ENCODE data around the gene STAG2. TPM values are rescaled to one million over a fixed set of nuclear protein-coding genes. Genes with fewer than 3 reads are reported as not detected.
"Not testable (repeated sequence)": the region's sequence is repeated elsewhere in the genome, so short reads cannot be mapped to it uniquely, and the experiment has no call there.

STAG2 gene
- total and polyA plus RNA-seq, 2 donors (not counting 3 experiments of a cell fraction or from before 2014, with no cell fraction given): 12.7 to 55.9 TPM

- H3K9ac ChIP-seq (replicated peaks; ENCODE audit: extremely low read depth, insufficient read depth, low read length): no peak overlapping the region
- no peaks in the 10 kb centered on the region for H3K36me3 ChIP-seq (ENCODE audit: control insufficient read depth in 2 of 2, extremely low read depth in 1 of 2, insufficient read depth in 2 of 2, low read length in 2 of 2)
- intact Hi-C loops (cut with micrococcal nuclease): no loop called here
- BruUV-seq (replicated peaks): no TSS peak
- no peaks in the 10 kb centered on the region for H4K20me1 ChIP-seq (replicated peaks; ENCODE audit: control insufficient read depth, extremely low read depth, insufficient read depth, low read length)
- POLR2A ChIA-PET: no interaction called here
- H3K9me3 ChIP-seq (replicated peaks; ENCODE audit: control insufficient read depth, insufficient read depth, low read length): no peaks in the 10 kb centered on the region
- no peak overlapping the region for H3K4me3 ChIP-seq (replicated peaks in 1 of 3; ENCODE audit: insufficient read depth in 1 of 3, low read depth in 1 of 3, low read length in 3 of 3)
- dilution Hi-C loops (cut with MboI; ENCODE audit: extremely low pct_ligation_motif_present, low sequenced_read_pairs): no loop called here
- H3K79me2 ChIP-seq (ENCODE audit: control insufficient read depth, insufficient read depth, low read length): no peaks in the 10 kb centered on the region
- no peaks in the 10 kb centered on the region for H3K4me1 ChIP-seq (ENCODE audit: control insufficient read depth, extremely low read depth, insufficient read depth, low read length)
- DNase-seq (ENCODE audit: low read depth, low spot score): no peak
- H3K27me3 ChIP-seq (ENCODE audit: control insufficient read depth in 2 of 2, insufficient read depth in 2 of 2, low read length in 2 of 2): no peaks in the 10 kb centered on the region
- no peak for FAIRE-seq
- TF ChIP-seq JUN (IDR thresholded peaks at IDR 0.05; ENCODE audit: borderline replicate concordance, insufficient read depth, insufficient read length, low read depth): no peak
- TF ChIP-seq, protein P1, sequence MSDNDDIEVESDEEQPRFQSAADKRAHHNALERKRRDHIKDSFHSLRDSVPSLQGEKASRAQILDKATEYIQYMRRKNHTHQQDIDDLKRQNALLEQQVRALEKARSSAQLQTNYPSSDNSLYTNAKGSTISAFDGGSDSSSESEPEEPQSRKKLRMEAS (IDR thresholded peaks at IDR 0.05; ENCODE audit: insufficient read depth, insufficient read length): no peak
- no peak for TF ChIP-seq GATA2 (IDR thresholded peaks at IDR 0.05; ENCODE audit: insufficient read depth, insufficient read length, low read depth, low read length)
- no peak for TF ChIP-seq FOS (IDR thresholded peaks at IDR 0.05; ENCODE audit: borderline replicate concordance, insufficient read depth, low read length)
- TF ChIP-seq MYC (IDR thresholded peaks at IDR 0.05; ENCODE audit: low read depth, low read length): no peak
- no peak for TF ChIP-seq POLR2A (IDR thresholded peaks at IDR 0.05; ENCODE audit: low read depth, low read length)
- TF ChIP-seq EZH2 (IDR thresholded peaks at IDR 0.05; ENCODE audit: borderline replicate concordance, low read depth, low read length, severe bottlenecking): no peak
- TF ChIP-seq, protein P2, sequence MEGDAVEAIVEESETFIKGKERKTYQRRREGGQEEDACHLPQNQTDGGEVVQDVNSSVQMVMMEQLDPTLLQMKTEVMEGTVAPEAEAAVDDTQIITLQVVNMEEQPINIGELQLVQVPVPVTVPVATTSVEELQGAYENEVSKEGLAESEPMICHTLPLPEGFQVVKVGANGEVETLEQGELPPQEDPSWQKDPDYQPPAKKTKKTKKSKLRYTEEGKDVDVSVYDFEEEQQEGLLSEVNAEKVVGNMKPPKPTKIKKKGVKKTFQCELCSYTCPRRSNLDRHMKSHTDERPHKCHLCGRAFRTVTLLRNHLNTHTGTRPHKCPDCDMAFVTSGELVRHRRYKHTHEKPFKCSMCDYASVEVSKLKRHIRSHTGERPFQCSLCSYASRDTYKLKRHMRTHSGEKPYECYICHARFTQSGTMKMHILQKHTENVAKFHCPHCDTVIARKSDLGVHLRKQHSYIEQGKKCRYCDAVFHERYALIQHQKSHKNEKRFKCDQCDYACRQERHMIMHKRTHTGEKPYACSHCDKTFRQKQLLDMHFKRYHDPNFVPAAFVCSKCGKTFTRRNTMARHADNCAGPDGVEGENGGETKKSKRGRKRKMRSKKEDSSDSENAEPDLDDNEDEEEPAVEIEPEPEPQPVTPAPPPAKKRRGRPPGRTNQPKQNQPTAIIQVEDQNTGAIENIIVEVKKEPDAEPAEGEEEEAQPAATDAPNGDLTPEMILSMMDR (IDR thresholded peaks at IDR 0.05; ENCODE audit: extremely low read depth in 1 of 2, insufficient read depth in 1 of 2, low read depth in 1 of 2, low read length in 2 of 2): no peak
- no peak for TF ChIP-seq POLR2AphosphoS5 (IDR thresholded peaks at IDR 0.05; ENCODE audit: insufficient read depth, low read depth, low read length)
- no peak overlapping the region for H3K27ac ChIP-seq (ENCODE audit: insufficient read depth, low read depth, low read length)
- no peak overlapping the region for H3K4me2 ChIP-seq (ENCODE audit: insufficient read depth, low read length)
- CTCF ChIA-PET: no interaction called here
- no peaks in the 10 kb centered on the region for H3K9me1 ChIP-seq (replicated peaks; ENCODE audit: control insufficient read depth, extremely low read depth, insufficient read depth, low read length)
- H2AFZ ChIP-seq (ENCODE audit: low read depth, low read length): no peak overlapping the region
Observed at GRCh38 chrX:124103966-124104365, 142.5 kb downstream of the STAG2 start.

GRCh38 chrX:124104512-124104911 lies 143.0 kb downstream of the STAG2 start:
- POLR2A ChIA-PET; H3K79me2 ChIP-seq (ENCODE audit: control insufficient read depth, insufficient read depth, low read length); H3K9ac ChIP-seq (replicated peaks; ENCODE audit: extremely low read depth, insufficient read depth, low read length); BruUV-seq (replicated peaks); H3K4me3 ChIP-seq (replicated peaks in 1 of 3; ENCODE audit: insufficient read depth in 1 of 3, low read depth in 1 of 3, low read length in 3 of 3); H2AFZ ChIP-seq (ENCODE audit: low read depth, low read length); DNase-seq (ENCODE audit: low read depth, low spot score); dilution Hi-C loops (cut with MboI; ENCODE audit: extremely low pct_ligation_motif_present, low sequenced_read_pairs); H3K4me2 ChIP-seq (ENCODE audit: insufficient read depth, low read length); H4K20me1 ChIP-seq (replicated peaks; ENCODE audit: control insufficient read depth, extremely low read depth, insufficient read depth, low read length); H3K9me1 ChIP-seq (replicated peaks; ENCODE audit: control insufficient read depth, extremely low read depth, insufficient read depth, low read length); H3K4me1 ChIP-seq (ENCODE audit: control insufficient read depth, extremely low read depth, insufficient read depth, low read length); CTCF ChIA-PET; H3K27me3 ChIP-seq (ENCODE audit: control insufficient read depth in 2 of 2, insufficient read depth in 2 of 2, low read length in 2 of 2); H3K27ac ChIP-seq (ENCODE audit: insufficient read depth, low read depth, low read length); H3K36me3 ChIP-seq (ENCODE audit: control insufficient read depth in 2 of 2, extremely low read depth in 1 of 2, insufficient read depth in 2 of 2, low read length in 2 of 2); FAIRE-seq; H3K9me3 ChIP-seq (replicated peaks; ENCODE audit: control insufficient read depth, insufficient read depth, low read length); intact Hi-C loops (cut with micrococcal nuclease): not testable (repeated sequence)

All from endothelial cell of umbilical vein (primary cell).